CD4-positive, alpha-beta memory T cell (primary cell): ENCODE data around the gene ZNF521. TPM values are rescaled to one million over a fixed set of nuclear protein-coding genes. Genes with fewer than 3 reads are reported as not detected.

ENCODE experiments used
- CTCF ChIA-PET: fragments of 350-600 bp; sonication (Branson Sonifier 250); formaldehyde crosslinking; loops from one replicate; lab custom pipeline; 2021; ENCODE audit warnings: inconsistent platforms; ENCODE audit not compliant: partially characterized antibody; lab: Charles Lee
- POLR2A ChIA-PET: fragments of 350-600 bp; sonication (Branson Sonifier 250); formaldehyde crosslinking; loops from one replicate; lab custom pipeline; 2021; ENCODE audit not compliant: partially characterized antibody; lab: Charles Lee
- DNase-seq, 5 donors: peaks; one replicate each; pipeline versions ENCODE4 v3.0.0 to v3.0.0-alpha.2; 2020 to 2022; ENCODE audit warnings: mixed read lengths in 1 of 5
- H3K27ac ChIP-seq: one replicate; pipeline ENCODE4 v1.7.0; 2013; ENCODE audit warnings: low read depth, low read length
- H3K27me3 ChIP-seq: 2 replicates; pipeline ENCODE4 v1.7.0; 2013; ENCODE audit warnings: mild to moderate bottlenecking, low read length, moderate library complexity; ENCODE audit not compliant: insufficient read depth
- H3K36me3 ChIP-seq: 2 replicates; pipeline ENCODE4 v1.7.0; 2013; ENCODE audit warnings: mild to moderate bottlenecking, low read length, moderate library complexity; ENCODE audit not compliant: insufficient read depth
- H3K4me1 ChIP-seq: 2 replicates; pipeline ENCODE4 v1.7.0; 2013; ENCODE audit warnings: mild to moderate bottlenecking, low read length, moderate library complexity; ENCODE audit not compliant: insufficient read depth
- H3K4me3 ChIP-seq, 2 donors: one replicate each; pipeline ENCODE4 v1.7.0; 2013; ENCODE audit warnings: low read length in 2 of 2, mild to moderate bottlenecking in 1 of 2
- H3K9me3 ChIP-seq, 2 donors: one replicate each; pipeline ENCODE4 v1.7.0; 2013; ENCODE audit warnings: low read length in 2 of 2, control low read depth in 1 of 2; ENCODE audit not compliant: control insufficient read depth in 1 of 2
- H3K27ac Mint-ChIP-seq, 7 donors: one replicate each; pipeline ENCODE4 v1.8.0; 2020 to 2021; ENCODE audit warnings: mixed read lengths in 7 of 7, mild to moderate bottlenecking in 6 of 7, inconsistent platforms in 3 of 7, moderate library complexity in 3 of 7
- H3K27me3 Mint-ChIP-seq, 2 donors: one replicate each; pipeline ENCODE4 v1.8.0; 2020 to 2021; ENCODE audit warnings: mixed read lengths in 2 of 2
- H3K36me3 Mint-ChIP-seq, 2 donors: one replicate each; pipeline ENCODE4 v1.8.0; 2020 to 2021; ENCODE audit warnings: mixed read lengths in 2 of 2, inconsistent platforms in 1 of 2, mild to moderate bottlenecking in 1 of 2
- H3K4me1 Mint-ChIP-seq, 4 donors: one replicate each; pipeline ENCODE4 v1.8.0; 2020 to 2021; ENCODE audit warnings: mixed read lengths in 4 of 4, mild to moderate bottlenecking in 1 of 4
- H3K4me3 Mint-ChIP-seq, 8 donors: one replicate each; pipeline ENCODE4 v1.8.0; 2020 to 2021; ENCODE audit warnings: mixed read lengths in 8 of 8, mild to moderate bottlenecking in 7 of 8, moderate library complexity in 6 of 8, inconsistent platforms in 3 of 8
- H3K9me3 Mint-ChIP-seq, 8 donors: one replicate each; pipeline ENCODE4 v1.8.0; 2020 to 2021; ENCODE audit warnings: mixed read lengths in 8 of 8, mild to moderate bottlenecking in 5 of 8, inconsistent platforms in 3 of 8, moderate library complexity in 1 of 8
- intact Hi-C: fragments of 100-400 bp; cut with micrococcal nuclease; formaldehyde crosslinking; loops from one replicate; pipeline ENCODE4 v1.15.1; 2023
- polyA plus RNA-seq, 2 donors: library from polyadenylated mRNA; unstranded; fragments of 300-500 nt; fragmentation: Illumina TruSeq; gene quantifications; one replicate each; pipeline ENCODE4 v1.2.3, GENCODE V29; 2021
- total RNA-seq, 2 experiments: library from RNA; stranded (reverse); gene quantifications; one replicate each; pipeline ENCODE4 v1.2.3, GENCODE V29; 2021

Gene ZNF521
- total and polyA plus RNA-seq, 4 experiments from 2014 or later = not detected

- peaks cover 0 to 4% (median under 1%) of the 10 kb centered on the region in 8 donors for H3K9me3 Mint-ChIP-seq
- Histone ChIP-seq H3K36me3 (no peaks in the 10 kb centered on the region), H3K4me3 (no peak overlapping the region), H3K27me3 (no peaks in the 10 kb centered on the region), H3K4me1 (no peaks in the 10 kb centered on the region), H3K9me3 (no peaks in the 10 kb centered on the region), H3K27ac (no peak overlapping the region)
- H3K36me3 Mint-ChIP-seq = no peaks in the 10 kb centered on the region
- peaks cover 0 to 3% of the 10 kb centered on the region in 2 donors for H3K27me3 Mint-ChIP-seq
- H3K4me3 Mint-ChIP-seq = no peak overlapping the region
- H3K27ac Mint-ChIP-seq = no peak overlapping the region
- CTCF ChIA-PET = no interaction called here
- POLR2A ChIA-PET = no interaction called here
- no peak for DNase-seq
- intact Hi-C loops = no loop called here
- H3K4me1 Mint-ChIP-seq = no peaks in the 10 kb centered on the region
Observed at GRCh38 chr18:25145731-25146511, 206.0 kb downstream of the ZNF521 start.

- H3K4me3 Mint-ChIP-seq = no peak overlapping the region
Observed at GRCh38 chr18:25144820-25145219, 207.1 kb downstream of the ZNF521 start.

GRCh38 chr18:25141886-25142285 lies 210.1 kb downstream of the ZNF521 start:
- Histone ChIP-seq H3K27me3 (no peaks in the 10 kb centered on the region), H3K4me3 (no peak overlapping the region), H3K27ac (no peak overlapping the region), H3K36me3 (no peaks in the 10 kb centered on the region), H3K4me1 (no peaks in the 10 kb centered on the region), H3K9me3 (no peaks in the 10 kb centered on the region)
- intact Hi-C loops = no loop called here
- no peak overlapping the region for H3K4me3 Mint-ChIP-seq
- peaks cover 0 to 9% (median under 1%) of the 10 kb centered on the region in 8 donors for H3K9me3 Mint-ChIP-seq
- ChIA-PET CTCF (no interaction called here), POLR2A (no interaction called here)
- no peak for DNase-seq
- no peaks in the 10 kb centered on the region for H3K4me1 Mint-ChIP-seq
- no peak overlapping the region for H3K27ac Mint-ChIP-seq
- H3K36me3 Mint-ChIP-seq = no peaks in the 10 kb centered on the region
- H3K27me3 Mint-ChIP-seq = peaks cover 3 to 5% of the 10 kb centered on the region in 2 donors

More at GRCh38 chr18:25144820-25145219, 207.1 kb downstream of the ZNF521 start:
- Histone ChIP-seq H3K4me1 (no peaks in the 10 kb centered on the region), H3K27me3 (no peaks in the 10 kb centered on the region), H3K27ac (no peak overlapping the region), H3K9me3 (no peaks in the 10 kb centered on the region), H3K4me3 (no peak overlapping the region), H3K36me3 (no peaks in the 10 kb centered on the region)
- intact Hi-C loops = no loop called here
- ChIA-PET CTCF (no interaction called here), POLR2A (no interaction called here)
- Mint-ChIP-seq H3K36me3 (no peaks in the 10 kb centered on the region), H3K27me3 (peaks cover 2 to 3% of the 10 kb centered on the region in 2 donors), H3K9me3 (peaks cover 0 to 8% (median under 1%) of the 10 kb centered on the region in 8 donors), H3K27ac (no peak overlapping the region), H3K4me1 (no peaks in the 10 kb centered on the region)
- no peak for DNase-seq

GRCh38 chr18:25141399-25141798 lies 210.6 kb downstream of the ZNF521 start:
- peaks cover 3 to 5% of the 10 kb centered on the region in 2 donors for H3K27me3 Mint-ChIP-seq
- Histone ChIP-seq H3K27me3 (no peaks in the 10 kb centered on the region), H3K9me3 (no peaks in the 10 kb centered on the region), H3K36me3 (no peaks in the 10 kb centered on the region), H3K27ac (no peak overlapping the region), H3K4me3 (no peak overlapping the region), H3K4me1 (no peaks in the 10 kb centered on the region)
- ChIA-PET CTCF (no interaction called here), POLR2A (no interaction called here)
- H3K27ac Mint-ChIP-seq = no peak overlapping the region
- no peaks in the 10 kb centered on the region for H3K36me3 Mint-ChIP-seq
- H3K4me1 Mint-ChIP-seq = no peaks in the 10 kb centered on the region
- intact Hi-C loops = no loop called here
- no peak for DNase-seq
- peaks cover 0 to 9% (median under 1%) of the 10 kb centered on the region in 8 donors for H3K9me3 Mint-ChIP-seq
- H3K4me3 Mint-ChIP-seq = no peak overlapping the region

GRCh38 chr18:25140962-25141308 lies 211.0 kb downstream of the ZNF521 start:
- H3K36me3 ChIP-seq = no peaks in the 10 kb centered on the region
- ChIA-PET CTCF (no interaction called here), POLR2A (no interaction called here)
- no peaks in the 10 kb centered on the region for H3K4me1 ChIP-seq
- intact Hi-C loops = no loop called here
- no peak overlapping the region for H3K4me3 Mint-ChIP-seq
- no peak overlapping the region for H3K4me3 ChIP-seq
- no peaks in the 10 kb centered on the region for H3K4me1 Mint-ChIP-seq
- no peak overlapping the region for H3K27ac Mint-ChIP-seq
- peaks cover 3 to 5% of the 10 kb centered on the region in 2 donors for H3K27me3 Mint-ChIP-seq
- H3K27ac ChIP-seq = no peak overlapping the region
- H3K36me3 Mint-ChIP-seq = no peaks in the 10 kb centered on the region
- no peaks in the 10 kb centered on the region for H3K9me3 ChIP-seq
- H3K9me3 Mint-ChIP-seq = peaks cover 0 to 9% (median under 1%) of the 10 kb centered on the region in 8 donors
- DNase-seq = no peak
- no peaks in the 10 kb centered on the region for H3K27me3 ChIP-seq

- POLR2A ChIA-PET = no interaction called here
- DNase-seq = no peak
- H3K27me3 Mint-ChIP-seq = peaks cover 3 to 5% of the 10 kb centered on the region in 2 donors
- H3K27ac Mint-ChIP-seq = no peak overlapping the region
- no peaks in the 10 kb centered on the region for H3K27me3 ChIP-seq
- no peaks in the 10 kb centered on the region for H3K36me3 Mint-ChIP-seq
- H3K4me1 Mint-ChIP-seq = no peaks in the 10 kb centered on the region
- H3K36me3 ChIP-seq = no peaks in the 10 kb centered on the region
- H3K9me3 Mint-ChIP-seq = peaks cover 0 to 9% (median under 1%) of the 10 kb centered on the region in 8 donors
- no peak overlapping the region for H3K4me3 ChIP-seq
- intact Hi-C loops = no loop called here
- CTCF ChIA-PET = no interaction called here
- H3K4me1 ChIP-seq = no peaks in the 10 kb centered on the region
- H3K4me3 Mint-ChIP-seq = no peak overlapping the region
- H3K27ac ChIP-seq = no peak overlapping the region
- H3K9me3 ChIP-seq = no peaks in the 10 kb centered on the region
Observed at GRCh38 chr18:25140124-25140961, 211.6 kb downstream of the ZNF521 start.

GRCh38 chr18:25137197-25137472 lies 214.8 kb downstream of the ZNF521 start:
- POLR2A ChIA-PET = no interaction called here
- CTCF ChIA-PET = no interaction called here
- H3K4me3 Mint-ChIP-seq = no peak overlapping the region
- Histone ChIP-seq H3K27ac (no peak overlapping the region), H3K9me3 (no peaks in the 10 kb centered on the region), H3K27me3 (no peaks in the 10 kb centered on the region), H3K4me1 (no peaks in the 10 kb centered on the region), H3K4me3 (no peak overlapping the region), H3K36me3 (no peaks in the 10 kb centered on the region)
- H3K4me1 Mint-ChIP-seq = no peaks in the 10 kb centered on the region
- no peaks in the 10 kb centered on the region for H3K36me3 Mint-ChIP-seq
- peaks cover 0 to 5% of the 10 kb centered on the region in 2 donors for H3K27me3 Mint-ChIP-seq
- H3K9me3 Mint-ChIP-seq = peaks cover 0 to 9% (median 0%) of the 10 kb centered on the region in 8 donors
- H3K27ac Mint-ChIP-seq = no peak overlapping the region
- DNase-seq = no peak
- intact Hi-C loops = no loop called here
